Hepatocyte (in vitro differentiated cells): ENCODE data around the gene CSTPP1.
"Not testable (repeated sequence)": the region's sequence is repeated elsewhere in the genome, so short reads cannot be mapped to it uniquely, and the experiment has no call there.

Experiments used
- CTCF ChIP-seq: fragments of 200-600 bp; sonication (generic); IDR thresholded peaks from 2 replicates; pipeline ENCODE4 v1.5.1; 2016; ENCODE audit warnings: antibody characterized with exemption, mild to moderate bottlenecking; ENCODE audit not compliant: poor library complexity
- EZH2 ChIP-seq: fragments of 200-600 bp; sonication (generic); IDR thresholded peaks from 2 replicates; pipeline ENCODE4 v1.6.1; 2016; ENCODE audit warnings: antibody characterized with exemption, mild to moderate bottlenecking, borderline replicate concordance
- EZH2phosphoT487 ChIP-seq: fragments of 200-600 bp; sonication (generic); IDR thresholded peaks from one replicate; pipeline ENCODE4 v1.6.1; 2018; ENCODE audit warnings: antibody characterized with exemption, mild to moderate bottlenecking, low read depth, moderate library complexity; ENCODE audit not compliant: unreplicated experiment, severe bottlenecking

DNA sequence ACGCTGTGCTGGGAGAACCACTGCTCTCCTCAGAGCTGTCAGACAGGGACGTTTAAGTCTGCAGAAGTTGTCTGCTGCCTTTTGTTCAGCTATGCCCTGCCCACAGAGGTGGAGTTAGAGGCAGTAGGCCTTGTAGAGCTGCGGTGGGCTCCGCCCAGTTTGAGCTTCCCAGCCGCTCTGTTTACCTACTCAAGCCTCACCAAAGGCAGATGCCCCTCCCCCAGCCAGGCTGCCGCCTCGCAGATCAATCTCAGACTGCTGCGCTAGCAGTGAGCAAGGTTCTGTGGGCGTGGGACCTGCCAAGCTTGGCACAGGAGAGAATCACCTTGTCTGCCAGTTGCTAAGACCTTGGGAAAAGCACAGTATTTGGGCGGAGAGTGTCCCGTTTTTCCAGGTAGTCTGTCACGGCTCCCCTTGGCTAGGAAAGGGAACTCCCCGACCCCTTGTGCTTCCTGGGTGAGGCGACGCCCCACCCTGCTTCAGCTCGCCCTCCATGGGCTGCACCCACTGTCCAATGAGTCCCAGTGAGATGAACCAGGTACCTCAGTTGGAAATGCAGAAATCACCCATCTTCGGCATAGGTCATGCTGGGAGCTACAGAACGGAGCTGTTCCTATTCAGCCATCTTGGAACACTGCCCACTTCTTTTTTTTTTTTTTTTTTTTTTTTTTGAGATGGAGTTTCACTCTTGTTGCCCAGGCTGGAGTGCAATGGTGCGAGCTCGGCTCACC is 182.6 kb downstream of the CSTPP1 start:
- not testable (repeated sequence) for TF ChIP-seq CTCF, EZH2, EZH2phosphoT487
